CD4-positive, alpha-beta T cell (primary cell): ENCODE results near the gene BDKRB2. TPM values are rescaled to one million over a fixed set of nuclear protein-coding genes. Genes with fewer than 3 reads are reported as not detected.

ENCODE experiments used
- ATAC-seq: fragments of 200-7000 bp; cut with Tn5 transposase; one replicate; pipeline ENCODE4 v1.10.0; 2022; ENCODE audit warnings: mild to moderate bottlenecking; ENCODE audit not compliant: poor library complexity
- CTCF ChIA-PET: fragments of 350-600 bp; sonication (Branson Sonifier 250); formaldehyde crosslinking; loops from one replicate; lab custom pipeline; 2021; ENCODE audit warnings: antibody characterized with exemption, inconsistent platforms; lab: Charles Lee
- POLR2A ChIA-PET: fragments of 350-600 bp; sonication (Branson Sonifier 250); formaldehyde crosslinking; loops from one replicate; lab custom pipeline; 2021; ENCODE audit warnings: antibody characterized with exemption, inconsistent platforms; lab: Charles Lee
- DNase-seq, 14 experiments: peaks; one replicate each; pipeline ENCODE4 v3.0.0-alpha.2; 2013 to 2020; ENCODE audit warnings: mixed read lengths in 2 of 14
- H3K27ac ChIP-seq, 2 donors: one replicate each; pipeline versions ENCODE4 v1.5.1 to v1.7.0; 2013; ENCODE audit warnings: low read length in 2 of 2, low read depth in 1 of 2, mild to moderate bottlenecking in 1 of 2
- H3K27me3 ChIP-seq, 2 experiments: 1 replicate in 1 of 2; 2 replicates in 1 of 2; pipeline versions ENCODE4 v1.6.1 to v1.7.0; 2013; ENCODE audit warnings: low read length in 2 of 2, control low read depth in 1 of 2, mild to moderate bottlenecking in 1 of 2, moderate library complexity in 1 of 2; ENCODE audit not compliant: insufficient read depth in 2 of 2, control insufficient read depth in 1 of 2
- H3K36me3 ChIP-seq: one replicate; pipeline ENCODE4 v1.6.1; 2013; ENCODE audit warnings: low read length, control low read depth; ENCODE audit not compliant: insufficient read depth
- H3K4me1 ChIP-seq: one replicate; pipeline ENCODE4 v1.6.1; 2013; ENCODE audit warnings: low read length, control low read depth; ENCODE audit not compliant: insufficient read depth
- H3K4me3 ChIP-seq: one replicate; pipeline ENCODE4 v1.5.1; 2013; ENCODE audit warnings: mild to moderate bottlenecking, low read length, moderate library complexity
- H3K9me3 ChIP-seq, 2 experiments: 1 replicate in 1 of 2; 2 replicates in 1 of 2; pipeline versions ENCODE4 v1.6.1 to v1.7.0; 2013; ENCODE audit warnings: low read length in 2 of 2, mild to moderate bottlenecking in 2 of 2, control low read depth in 1 of 2, moderate library complexity in 1 of 2; ENCODE audit not compliant: control insufficient read depth in 1 of 2, insufficient read depth in 1 of 2
- H3K27ac Mint-ChIP-seq: one replicate; pipeline ENCODE4 v1.8.0; 2020; ENCODE audit warnings: mixed read lengths
- H3K27me3 Mint-ChIP-seq: one replicate; pipeline ENCODE4 v1.8.0; 2021; ENCODE audit warnings: mixed read lengths
- H3K36me3 Mint-ChIP-seq: one replicate; pipeline ENCODE4 v1.8.0; 2021; ENCODE audit warnings: low read depth, mixed read lengths
- H3K4me1 Mint-ChIP-seq: one replicate; pipeline ENCODE4 v1.8.0; 2021; ENCODE audit warnings: low read depth, mixed read lengths
- H3K4me3 Mint-ChIP-seq: one replicate; pipeline ENCODE4 v1.8.0; 2020; ENCODE audit warnings: mild to moderate bottlenecking, mixed read lengths
- H3K9me3 Mint-ChIP-seq: one replicate; pipeline ENCODE4 v1.8.0; 2020; ENCODE audit warnings: mixed read lengths
- intact Hi-C, 2 experiments: fragments of 100-400 bp; cut with DNase I in 1 of 2; cut with micrococcal nuclease in 1 of 2; formaldehyde crosslinking; loops; one replicate each; pipeline versions ENCODE4 v1.15.1 to v1.9.0; 2023 to 2025; cut with DNase I, micrococcal nuclease
- total RNA-seq, 174 experiments: library from RNA in 2 of 174; stranded (reverse) in 2 of 174; gene quantifications; one replicate each; pipeline ENCODE4 v1.2.3 and lab custom pipeline; 2021 to 2026
- TF ChIP-seq, protein P1 (sequence below): fragments of 200-600 bp; IDR thresholded peaks from one replicate; pipeline ENCODE4 v1.8.0; 2022; ENCODE audit warnings: antibody characterized with exemption, mild to moderate bottlenecking

Gene BDKRB2
- total RNA-seq, 2 experiments from 2014 or later, result not detected

DNA sequence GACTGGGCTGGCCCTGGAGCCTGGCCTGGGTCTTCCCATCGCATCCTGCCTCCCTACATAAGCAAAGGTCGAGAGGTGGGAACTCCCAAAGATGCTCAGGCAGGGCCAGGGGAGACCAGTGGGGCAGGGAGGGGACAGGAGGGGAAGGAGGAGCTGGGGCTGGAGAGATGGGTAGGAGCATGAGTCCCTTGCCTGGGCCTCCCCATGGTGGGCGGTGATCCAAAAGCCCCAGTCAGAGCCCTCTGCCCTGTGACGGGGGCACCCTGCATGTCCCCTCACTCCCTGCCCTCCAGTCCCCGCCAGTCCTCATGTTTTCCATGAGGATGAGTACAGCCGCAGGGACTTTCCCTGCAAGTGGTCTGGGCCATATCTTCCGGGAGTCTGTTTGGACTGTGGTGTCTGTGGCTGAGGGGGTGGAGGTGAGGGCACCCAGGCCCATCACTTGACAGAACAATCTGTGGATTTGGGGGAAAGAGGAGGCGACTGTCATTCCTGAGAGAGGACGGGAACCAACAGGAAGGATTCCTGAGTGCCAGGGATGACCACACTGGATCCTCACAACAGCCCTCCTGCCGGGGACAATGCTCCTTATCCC lies 9.3 kb downstream of the BDKRB2 start:
- H3K27ac ChIP-seq, result no peak overlapping the region
- H3K4me1 ChIP-seq, result no peaks in the 10 kb centered on the region
- no peak overlapping the region for H3K4me3 ChIP-seq
- intact Hi-C loops, result no loop called here
- no peaks in the 10 kb centered on the region for H3K36me3 ChIP-seq
- Mint-ChIP-seq H3K27ac (no peak overlapping the region), H3K4me3 (no peak overlapping the region), H3K4me1 (no peaks in the 10 kb centered on the region), H3K27me3 (no peaks in the 10 kb centered on the region), H3K9me3 (peaks cover 2% of the 10 kb centered on the region), H3K36me3 (no peaks in the 10 kb centered on the region)
- TF ChIP-seq, protein P1, sequence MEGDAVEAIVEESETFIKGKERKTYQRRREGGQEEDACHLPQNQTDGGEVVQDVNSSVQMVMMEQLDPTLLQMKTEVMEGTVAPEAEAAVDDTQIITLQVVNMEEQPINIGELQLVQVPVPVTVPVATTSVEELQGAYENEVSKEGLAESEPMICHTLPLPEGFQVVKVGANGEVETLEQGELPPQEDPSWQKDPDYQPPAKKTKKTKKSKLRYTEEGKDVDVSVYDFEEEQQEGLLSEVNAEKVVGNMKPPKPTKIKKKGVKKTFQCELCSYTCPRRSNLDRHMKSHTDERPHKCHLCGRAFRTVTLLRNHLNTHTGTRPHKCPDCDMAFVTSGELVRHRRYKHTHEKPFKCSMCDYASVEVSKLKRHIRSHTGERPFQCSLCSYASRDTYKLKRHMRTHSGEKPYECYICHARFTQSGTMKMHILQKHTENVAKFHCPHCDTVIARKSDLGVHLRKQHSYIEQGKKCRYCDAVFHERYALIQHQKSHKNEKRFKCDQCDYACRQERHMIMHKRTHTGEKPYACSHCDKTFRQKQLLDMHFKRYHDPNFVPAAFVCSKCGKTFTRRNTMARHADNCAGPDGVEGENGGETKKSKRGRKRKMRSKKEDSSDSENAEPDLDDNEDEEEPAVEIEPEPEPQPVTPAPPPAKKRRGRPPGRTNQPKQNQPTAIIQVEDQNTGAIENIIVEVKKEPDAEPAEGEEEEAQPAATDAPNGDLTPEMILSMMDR, result no peak
- ATAC-seq (no peak), DNase-seq (no peak)
- H3K9me3 ChIP-seq, result peaks cover 14 to 17% of the 10 kb centered on the region in 2 experiments
- ChIA-PET POLR2A (no interaction called here), CTCF (no interaction called here)
- peaks cover 0 to 5% of the 10 kb centered on the region in 2 experiments for H3K27me3 ChIP-seq

DNA sequence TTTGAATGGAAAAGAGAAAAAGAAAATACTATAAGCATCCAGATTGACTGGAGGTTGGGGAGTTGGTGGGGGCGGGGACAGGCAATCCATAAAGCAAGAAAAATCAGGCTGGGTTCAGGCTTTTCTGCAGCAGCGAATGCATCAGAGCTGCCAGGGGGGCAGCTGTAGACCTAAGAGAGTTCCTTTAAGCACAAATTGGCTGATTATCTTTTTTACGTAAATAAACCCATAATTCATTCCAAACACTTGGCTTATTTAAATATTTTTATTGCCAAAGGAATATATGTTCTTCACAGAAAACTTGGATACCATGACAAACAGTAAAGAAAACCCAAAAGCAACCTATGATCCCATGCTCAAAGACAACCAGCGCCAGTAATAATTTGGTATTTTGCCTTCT lies 10.2 kb downstream of the BDKRB2 start:
- POLR2A ChIA-PET, result no interaction called here
- Histone ChIP-seq H3K27me3 (peaks cover 0 to 5% of the 10 kb centered on the region in 2 experiments), H3K9me3 (peaks cover 14 to 17% of the 10 kb centered on the region in 2 experiments), H3K4me3 (no peak overlapping the region), H3K36me3 (no peaks in the 10 kb centered on the region), H3K27ac (no peak overlapping the region), H3K4me1 (no peaks in the 10 kb centered on the region)
- ATAC-seq, result no peak
- H3K4me1 Mint-ChIP-seq, result no peaks in the 10 kb centered on the region
- DNase-seq, result no peak
- CTCF ChIA-PET, result no interaction called here
- no peaks in the 10 kb centered on the region for H3K36me3 Mint-ChIP-seq
- peaks cover 2% of the 10 kb centered on the region for H3K9me3 Mint-ChIP-seq
- intact Hi-C loops, result no loop called here
- H3K27me3 Mint-ChIP-seq, result peaks cover 5% of the 10 kb centered on the region
- no peak overlapping the region for H3K4me3 Mint-ChIP-seq
- H3K27ac Mint-ChIP-seq, result no peak overlapping the region
- TF ChIP-seq, protein P1, result no peak

DNA sequence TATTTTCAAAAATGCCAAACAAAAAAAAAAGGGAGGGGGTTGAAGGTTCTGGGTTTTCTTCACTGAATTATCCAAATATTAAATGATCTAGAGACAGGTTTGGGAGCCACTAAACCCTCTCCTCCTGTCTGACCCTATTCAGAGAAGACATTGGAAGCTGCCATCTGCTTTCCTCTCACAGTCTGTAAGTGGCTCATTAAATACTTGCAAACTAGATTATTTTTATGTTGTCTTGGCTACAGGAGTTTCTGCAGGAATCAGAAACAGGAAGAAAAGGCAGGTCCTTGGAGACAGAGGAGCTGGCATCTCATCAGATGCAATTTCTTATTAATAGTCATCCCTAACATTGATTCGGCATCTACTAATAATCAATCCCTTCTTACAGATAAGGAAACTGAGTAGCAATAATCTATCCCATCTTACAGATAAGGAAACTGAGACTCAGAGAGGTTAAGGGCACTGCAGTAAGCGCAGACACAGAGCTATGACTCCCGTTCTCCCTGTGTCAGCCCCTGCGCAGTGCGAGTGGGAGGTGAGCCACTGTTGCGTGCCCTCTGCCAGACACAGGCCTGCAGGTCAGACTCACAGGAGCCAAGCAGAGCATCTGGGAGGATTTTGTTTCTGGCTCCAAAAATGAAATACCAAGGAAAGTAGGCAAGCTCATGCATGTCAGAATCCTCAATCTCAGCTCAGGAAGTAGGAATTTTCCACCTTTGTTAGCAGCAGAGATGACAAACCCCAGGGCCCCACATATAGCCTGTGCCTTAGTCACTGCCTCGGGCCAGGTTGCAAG lies 11.0 kb downstream of the BDKRB2 start:
- intact Hi-C loops, result no loop called here
- H3K27me3 Mint-ChIP-seq, result peaks cover 7% of the 10 kb centered on the region
- Histone ChIP-seq H3K9me3 (peaks cover 14 to 17% of the 10 kb centered on the region in 2 experiments), H3K4me1 (no peaks in the 10 kb centered on the region), H3K36me3 (no peaks in the 10 kb centered on the region), H3K27me3 (peaks cover 0 to 7% of the 10 kb centered on the region in 2 experiments), H3K27ac (no peak overlapping the region), H3K4me3 (no peak overlapping the region)
- no peak overlapping the region for H3K27ac Mint-ChIP-seq
- H3K9me3 Mint-ChIP-seq, result peaks cover 2% of the 10 kb centered on the region
- ATAC-seq, result no peak
- TF ChIP-seq, protein P1, result no peak
- no peaks in the 10 kb centered on the region for H3K4me1 Mint-ChIP-seq
- ChIA-PET CTCF (no interaction called here), POLR2A (no interaction called here)
- H3K4me3 Mint-ChIP-seq, result no peak overlapping the region
- H3K36me3 Mint-ChIP-seq, result no peaks in the 10 kb centered on the region
- DNase-seq, result no peak
